WERI-Rb-1 (cell line): Measurements from ENCODE around the gene CGAS.
"Not testable (repeated sequence)": the region's sequence is repeated elsewhere in the genome, so short reads cannot be mapped to it uniquely, and the experiment has no call there.

Source experiments
- DNase-seq: peaks from one replicate; pipeline ENCODE4 v3.0.0-alpha.2; 2020
- H3K27ac ChIP-seq: fragments of 250-450 bp; sonication (Bioruptor Pico); 2 replicates; pipeline ENCODE4 v1.5.1; 2020; ENCODE audit warnings: mild to moderate bottlenecking, moderate library complexity
- H3K27me3 ChIP-seq: fragments of 250-450 bp; sonication (Bioruptor Pico); 2 replicates; pipeline ENCODE4 v1.5.1; 2021; ENCODE audit warnings: mild to moderate bottlenecking, low read depth, moderate library complexity; ENCODE audit not compliant: insufficient read depth, severe bottlenecking
- H3K36me3 ChIP-seq: fragments of 250-450 bp; sonication (Bioruptor Pico); 2 replicates; pipeline ENCODE4 v1.5.1; 2020; ENCODE audit warnings: mild to moderate bottlenecking, moderate library complexity
- H3K4me3 ChIP-seq: 2 replicates; pipeline ENCODE4 v1.5.1; 2011; ENCODE audit warnings: low read depth, mild to moderate bottlenecking, control low read depth, low read length
- H3K9me3 ChIP-seq: fragments of 250-450 bp; sonication (Bioruptor Pico); 2 replicates; pipeline ENCODE4 v1.5.1; 2021; ENCODE audit warnings: mild to moderate bottlenecking, moderate library complexity; ENCODE audit not compliant: severe bottlenecking
- CTCF ChIP-seq: IDR thresholded peaks from 2 replicates; pipeline ENCODE4 v1.5.1; 2011; ENCODE audit warnings: low read depth, mild to moderate bottlenecking, control low read depth, inconsistent platforms, low read length

Gene CGAS

GRCh38 chr6:73394577-73395354, 57.3 kb downstream of the CGAS start, which contains the start of gene DDX43:
Gene DDX43, plus strand, starts transcription at chr6:73394828. Its CDS starts 78 bp downstream, at chr6:73394906.
- H3K4me3 ChIP-seq: no peak within 1 kb of the TSS

GRCh38 chr6:73393278-73393677, 58.8 kb downstream of the CGAS start:
- Histone ChIP-seq H3K4me3 (no peak overlapping the region), H3K9me3 (no peaks in the 10 kb centered on the region), H3K27me3 (no peaks in the 10 kb centered on the region), H3K27ac (no peak overlapping the region), H3K36me3 (no peaks in the 10 kb centered on the region)
- DNase-seq: no peak
- no peak for TF ChIP-seq CTCF

More at GRCh38 chr6:73394577-73395354, 57.3 kb downstream of the CGAS start, which contains the start of gene DDX43:
- Histone ChIP-seq H3K36me3 (no peaks in the 10 kb centered on the region), H3K9me3 (no peaks in the 10 kb centered on the region), H3K27me3 (no peaks in the 10 kb centered on the region), H3K27ac (no peak within 1 kb of the TSS)
- TF ChIP-seq CTCF: no peak
- no peak for DNase-seq

- not testable (repeated sequence) for H3K27ac ChIP-seq, H3K9me3 ChIP-seq, H3K4me3 ChIP-seq, H3K36me3 ChIP-seq, H3K27me3 ChIP-seq, DNase-seq
These were observed 59.9 kb downstream of the CGAS start for GRCh38 chr6:73392188-73392587.

- Histone ChIP-seq H3K9me3 (no peaks in the 10 kb centered on the region), H3K36me3 (no peaks in the 10 kb centered on the region), H3K27ac (no peak overlapping the region), H3K27me3 (no peaks in the 10 kb centered on the region), H3K4me3 (no peak overlapping the region)
- DNase-seq: no peak
- no peak for TF ChIP-seq CTCF
These were observed 60.4 kb downstream of the CGAS start for GRCh38 chr6:73391675-73392074.

- H3K36me3 ChIP-seq: no peaks in the 10 kb centered on the region
- no peak for TF ChIP-seq CTCF
- no peak overlapping the region for H3K4me3 ChIP-seq
- H3K9me3 ChIP-seq: no peaks in the 10 kb centered on the region
- no peak overlapping the region for H3K27ac ChIP-seq
- H3K27me3 ChIP-seq: no peaks in the 10 kb centered on the region
- no peak for DNase-seq
These were observed 62.2 kb downstream of the CGAS start for GRCh38 chr6:73389854-73390253.

GRCh38 chr6:73388800-73389512, 63.1 kb downstream of the CGAS start:
- Histone ChIP-seq H3K27ac (peak overlapping the region; percentile 34), H3K36me3 (no peaks in the 10 kb centered on the region), H3K27me3 (no peaks in the 10 kb centered on the region), H3K9me3 (no peaks in the 10 kb centered on the region), H3K4me3 (peak overlapping the region; percentile 84)
- peak; percentile 80 for DNase-seq
- peak; percentile 84 for TF ChIP-seq CTCF
